ENCODE results near the gene RTP3.
"Not testable (repeated sequence)": the region's sequence is repeated elsewhere in the genome, so short reads cannot be mapped to it uniquely, and the experiment has no call there.

The RTP3 gene

DNA sequence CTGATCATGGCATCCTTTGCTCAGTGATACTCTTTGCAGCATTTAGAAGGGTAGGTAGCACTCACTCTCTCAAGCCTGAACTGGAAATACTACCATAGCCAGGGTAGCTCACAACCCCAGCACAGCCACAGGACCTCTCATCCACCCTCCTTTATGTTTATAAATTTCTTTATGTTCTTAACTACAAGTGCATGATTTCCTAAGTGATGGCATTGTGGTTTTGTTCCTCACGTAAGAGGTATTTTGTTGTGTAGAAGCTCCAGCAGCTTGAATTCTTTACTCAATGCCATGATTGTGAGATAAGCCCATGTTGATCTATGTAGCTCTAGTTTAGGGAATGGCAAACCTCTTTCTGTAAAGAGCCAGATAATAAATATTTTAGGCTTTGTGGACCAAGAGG lies 7.9 kb upstream of the RTP3 start:
- in situ Hi-C loops (cut with MboI; ENCODE audit: low sequenced_read_pairs), result no loop called here

DNA sequence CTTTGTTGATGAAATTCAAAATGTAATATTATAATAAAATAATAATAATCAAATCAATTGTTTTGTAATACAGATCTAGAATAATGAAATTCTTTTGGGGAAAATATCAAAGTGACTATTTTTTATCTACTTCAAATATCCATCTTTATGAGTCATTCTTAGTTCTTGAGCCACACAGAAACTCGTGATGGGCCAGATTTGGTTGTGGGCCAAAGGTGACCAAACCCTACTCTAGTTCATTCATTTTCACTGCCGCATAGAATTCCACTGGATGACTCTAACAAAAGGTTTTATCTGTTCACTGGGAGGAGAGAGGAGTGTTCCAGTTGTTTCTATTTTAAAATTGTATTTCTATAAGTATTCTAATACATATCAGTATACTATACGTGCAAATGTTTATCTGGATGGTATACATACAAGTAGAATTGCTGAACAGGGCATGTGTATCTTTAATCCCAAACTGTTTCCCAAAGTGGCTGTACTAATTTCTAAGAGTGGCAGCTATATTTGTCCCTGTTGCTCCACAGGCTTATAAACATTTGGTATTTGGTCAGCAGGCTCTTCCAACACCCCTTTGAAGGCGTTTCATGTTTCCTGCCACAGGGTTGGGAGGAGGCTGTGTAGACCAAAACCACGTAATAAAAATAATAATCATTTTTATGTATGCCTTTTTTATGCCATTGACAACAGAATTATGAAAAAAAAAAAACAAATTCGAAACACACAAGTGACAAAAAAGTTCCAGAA lies 7.3 kb upstream of the RTP3 start:
- in situ Hi-C loops (cut with MboI; ENCODE audit: low sequenced_read_pairs), result no loop called here

DNA sequence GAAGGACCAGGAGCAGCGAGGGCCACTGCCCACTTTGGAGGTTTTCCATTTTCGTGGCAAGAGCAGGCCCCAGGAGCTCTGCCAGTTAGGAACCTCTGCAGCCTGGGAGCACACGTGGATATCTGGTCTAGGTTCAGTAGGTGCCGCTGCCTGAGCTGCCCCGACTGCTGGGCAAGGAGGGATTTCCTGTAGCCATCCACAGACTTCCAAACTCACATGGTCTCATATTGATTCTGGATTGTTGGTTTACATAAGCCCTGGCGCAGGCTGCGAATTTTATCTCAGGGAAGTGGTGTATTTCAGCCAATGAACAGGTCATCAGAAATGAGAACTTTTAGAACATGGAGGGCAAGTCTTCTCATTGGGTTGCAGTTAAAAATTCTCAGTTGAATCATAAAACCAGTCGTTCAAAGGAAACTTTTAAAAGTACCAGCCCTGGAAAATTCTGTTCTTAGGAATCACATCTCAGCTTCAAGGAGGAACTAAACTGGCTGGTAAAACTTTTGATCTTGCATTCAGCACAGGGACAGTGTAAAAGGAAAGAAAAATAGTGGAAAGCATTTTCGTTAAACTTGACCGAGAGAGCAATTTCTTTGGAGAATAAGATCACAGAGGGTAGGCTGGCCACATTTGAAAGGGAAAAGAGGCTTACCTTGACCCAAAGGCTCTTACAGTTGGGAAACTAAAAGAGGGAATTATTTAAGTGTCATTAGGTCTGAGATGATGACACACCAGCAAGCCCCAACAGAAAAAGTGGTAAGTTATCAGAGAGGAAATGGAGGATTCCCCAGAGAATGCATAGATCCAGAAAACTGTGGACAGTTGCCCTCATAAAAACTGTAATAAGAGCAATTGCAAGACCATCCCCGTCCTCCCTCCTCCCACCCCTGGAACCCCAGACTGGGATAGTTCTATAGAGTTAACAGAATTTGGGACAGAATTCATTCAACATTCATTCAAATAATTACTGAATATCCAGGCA lies 6.4 kb upstream of the RTP3 start:
- in situ Hi-C loops (cut with MboI; ENCODE audit: low sequenced_read_pairs), result no loop called here

GRCh38 chr3:46492890-46493547 lies 4.8 kb upstream of the RTP3 start:
- in situ Hi-C loops (cut with MboI; ENCODE audit: low sequenced_read_pairs), result no loop called here

GRCh38 chr3:46494491-46494890 lies 3.3 kb upstream of the RTP3 start:
- in situ Hi-C loops (cut with MboI; ENCODE audit: low sequenced_read_pairs), result not testable (repeated sequence)

- in situ Hi-C loops (cut with MboI; ENCODE audit: low sequenced_read_pairs), result no loop called here
Measured at GRCh38 chr3:46495901-46496456, 1.8 kb upstream of the RTP3 start.

DNA sequence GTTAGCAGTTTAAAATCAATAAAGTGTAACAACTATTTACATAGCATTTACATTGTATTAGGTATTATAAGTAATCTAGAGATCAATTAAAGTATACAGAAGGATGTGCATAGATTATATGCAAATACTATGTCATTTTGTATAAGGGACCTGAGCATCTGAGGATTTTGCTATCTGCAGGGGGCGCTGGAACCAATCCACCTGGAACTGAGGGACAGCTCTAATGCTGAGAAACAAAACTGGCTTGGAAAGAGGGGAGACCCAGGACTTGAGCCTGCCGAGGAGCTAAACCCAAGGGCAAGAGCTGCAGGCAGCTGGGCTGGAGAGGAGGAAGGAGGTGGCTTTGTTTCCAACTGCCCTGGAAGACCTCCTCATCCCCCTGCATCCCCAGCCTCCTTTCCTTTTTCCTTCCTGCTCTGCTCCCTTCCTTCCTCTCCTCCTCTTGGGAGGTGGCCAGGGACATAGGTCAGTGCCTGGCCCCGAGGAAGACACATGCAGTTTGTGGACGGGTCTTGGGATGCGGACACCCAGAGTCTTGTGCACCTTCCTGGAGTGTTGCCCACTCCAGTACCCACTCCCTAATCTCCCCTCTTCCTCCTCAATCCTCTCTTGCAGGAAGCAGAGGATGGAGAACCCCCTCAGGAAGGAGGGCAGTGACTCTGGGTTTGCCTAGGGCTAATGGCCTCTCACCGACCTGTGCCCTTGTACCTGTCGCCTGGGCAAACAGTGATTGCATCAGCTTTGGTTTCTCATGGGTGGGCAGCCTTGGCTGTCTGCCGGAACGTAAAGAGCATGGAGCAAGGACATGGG lies 825 bp upstream of the RTP3 start:
- in situ Hi-C loops (cut with MboI; ENCODE audit: low sequenced_read_pairs), result no loop called here

DNA sequence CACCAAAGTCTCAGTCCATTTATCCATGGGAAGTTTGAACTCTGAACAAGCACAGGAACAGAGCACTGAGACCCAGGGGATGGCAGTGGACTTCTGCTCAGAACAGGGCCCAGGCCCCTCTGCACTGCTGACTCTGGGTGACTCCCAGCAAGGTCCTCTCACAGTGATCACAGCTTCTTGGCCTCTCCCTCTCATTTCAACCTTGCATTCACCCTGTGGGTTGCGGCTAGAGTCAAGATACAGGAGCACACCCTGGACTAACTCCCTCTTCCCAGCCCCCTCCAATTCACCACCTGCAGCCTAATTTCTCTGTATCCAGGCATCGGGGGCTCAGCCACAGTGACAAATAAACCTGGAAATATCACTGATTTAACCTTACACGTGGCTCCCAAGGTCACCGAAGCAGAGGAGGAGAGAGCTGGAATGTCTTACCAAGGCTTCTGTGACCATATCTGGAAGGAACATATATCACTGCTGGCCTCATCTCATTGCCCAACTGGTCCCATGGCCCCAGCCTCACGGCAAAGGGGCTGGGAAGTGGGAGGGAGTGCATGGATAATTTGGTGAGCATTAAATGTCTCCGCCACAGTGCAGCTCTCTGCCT lies 1.2 kb downstream of the RTP3 start:
- in situ Hi-C loops (cut with MboI; ENCODE audit: low sequenced_read_pairs), result no loop called here

DNA sequence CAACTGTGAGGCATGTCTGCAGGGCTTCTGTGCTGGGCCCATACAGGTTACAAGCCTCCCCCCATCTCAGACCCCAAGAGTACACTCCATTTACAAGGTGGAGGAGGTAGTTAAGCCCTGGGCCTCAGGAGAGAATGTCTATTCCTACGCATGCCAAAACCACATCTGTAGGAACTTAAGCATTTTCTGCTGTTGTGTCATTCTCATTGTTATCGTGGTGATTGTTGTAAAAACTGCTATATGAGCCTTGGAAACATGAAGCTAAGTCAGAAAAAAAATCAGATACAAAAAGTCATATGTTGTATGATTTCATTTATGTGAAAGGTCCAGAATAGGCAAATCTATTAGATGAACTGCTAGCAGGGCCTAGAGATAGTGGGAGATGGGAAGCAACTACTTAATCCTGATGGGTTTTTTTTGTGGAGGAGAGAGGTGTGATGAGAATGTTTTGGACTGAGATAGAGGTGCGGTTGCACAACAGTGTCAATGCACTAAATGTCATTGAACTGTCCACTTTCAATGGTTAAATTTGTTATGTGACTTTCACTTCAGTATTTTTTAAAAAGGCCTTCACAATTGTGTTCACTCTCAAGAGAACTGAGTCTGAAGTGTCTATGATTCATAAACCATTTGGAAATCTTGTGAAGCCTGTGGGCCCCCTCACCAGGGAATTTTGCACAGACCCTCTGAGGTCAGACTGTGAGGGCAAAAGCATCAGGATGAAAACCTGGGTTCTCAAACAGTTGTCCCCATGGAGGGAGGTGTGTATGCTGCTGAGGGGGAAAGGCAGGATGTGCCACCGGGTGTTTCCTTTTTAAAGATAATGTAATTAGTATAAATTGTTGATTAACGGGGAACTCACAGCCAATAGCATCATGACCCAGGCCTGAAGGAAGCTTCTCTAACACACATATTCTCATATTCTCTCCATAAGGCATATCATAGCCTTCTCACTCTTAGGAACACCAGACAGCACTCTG lies 3.2 kb downstream of the RTP3 start:
- in situ Hi-C loops (cut with MboI; ENCODE audit: low sequenced_read_pairs), result no loop called here

DNA sequence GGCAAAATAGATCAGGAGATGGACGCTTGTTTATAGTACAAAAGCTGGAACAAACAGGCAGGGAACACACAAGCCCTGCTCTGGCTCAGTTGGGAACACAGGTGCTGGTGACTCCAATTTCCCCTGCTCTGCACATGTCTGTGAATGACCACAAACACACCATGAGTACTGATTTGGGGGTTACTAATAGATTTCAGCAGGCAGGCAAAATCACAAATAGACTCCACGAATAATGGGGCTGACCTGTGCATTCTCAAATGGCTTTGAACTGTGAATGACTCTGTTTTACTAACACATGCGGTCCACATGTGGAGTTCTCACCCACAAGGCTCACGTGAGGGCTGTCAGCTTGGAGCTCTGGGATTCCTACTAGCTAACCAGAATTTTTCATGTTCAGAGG lies 3.9 kb downstream of the RTP3 start:
- in situ Hi-C loops (cut with MboI; ENCODE audit: low sequenced_read_pairs), result no loop called here

GRCh38 chr3:46503200-46503874 lies 5.6 kb downstream of the RTP3 start:
- in situ Hi-C loops (cut with MboI; ENCODE audit: low sequenced_read_pairs), result no loop called here

- in situ Hi-C loops (cut with MboI; ENCODE audit: low sequenced_read_pairs), result no loop called here
Measured at GRCh38 chr3:46504789-46505188, 7.0 kb downstream of the RTP3 start.

DNA sequence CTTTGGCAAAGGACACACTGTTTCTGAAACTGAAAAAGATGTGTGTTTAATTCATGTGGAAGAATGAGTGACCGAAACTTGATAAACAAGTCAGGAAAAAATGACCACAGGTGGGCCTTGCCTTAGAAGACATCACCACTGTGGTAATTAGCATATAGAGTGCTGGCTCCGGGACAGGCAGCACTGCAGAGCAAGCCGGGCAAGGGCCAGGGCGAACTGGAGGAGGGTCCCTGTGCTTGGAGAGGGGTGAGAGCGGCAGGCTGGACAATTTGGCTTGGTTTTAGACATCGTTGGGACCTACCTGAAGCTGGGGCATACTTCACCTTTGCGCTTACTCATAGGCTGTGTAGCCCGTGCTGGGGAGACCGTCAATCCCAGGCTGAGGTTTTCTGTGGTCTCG lies 8.2 kb downstream of the RTP3 start:
- in situ Hi-C loops (cut with MboI; ENCODE audit: low sequenced_read_pairs), result no loop called here

GRCh38 chr3:46506526-46506925 lies 8.8 kb downstream of the RTP3 start:
- in situ Hi-C loops (cut with MboI; ENCODE audit: low sequenced_read_pairs), result no loop called here

DNA sequence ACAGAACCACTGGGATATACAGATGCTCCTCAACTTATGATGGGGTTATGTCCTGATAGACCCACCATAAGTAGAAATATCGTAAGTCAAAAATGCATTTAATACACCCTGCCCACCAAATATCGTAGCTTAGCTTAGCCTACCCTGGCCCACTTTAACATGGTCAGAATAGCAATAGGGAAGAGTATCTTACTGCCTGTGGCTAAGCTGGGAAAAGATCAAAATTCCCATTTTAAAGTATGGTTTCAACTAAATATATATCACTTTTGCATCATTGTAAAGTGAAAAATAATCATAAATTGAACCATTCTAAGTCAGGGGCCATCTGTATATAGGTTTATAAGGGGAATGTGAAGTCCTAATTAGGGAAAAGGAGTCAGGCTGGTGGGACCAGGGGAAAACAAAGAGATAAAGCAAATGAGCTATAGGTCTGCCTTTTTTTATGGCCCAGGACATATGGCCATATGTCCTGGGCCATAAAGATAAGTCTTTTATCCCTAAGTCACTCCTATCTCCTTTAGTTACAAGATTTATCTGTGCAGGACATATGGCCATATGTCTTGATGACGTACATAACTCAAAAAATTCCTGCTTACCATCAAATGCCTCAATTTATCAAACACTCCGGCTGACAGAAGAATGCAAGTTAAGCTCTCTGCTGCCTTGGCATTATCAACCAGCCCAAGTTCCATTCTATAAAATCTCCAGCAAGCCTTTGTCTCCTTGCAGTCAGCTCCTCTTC lies 11.2 kb downstream of the RTP3 start:
- in situ Hi-C loops (cut with MboI; ENCODE audit: low sequenced_read_pairs), result no loop called here

- in situ Hi-C loops (cut with MboI; ENCODE audit: low sequenced_read_pairs), result no loop called here
Measured at GRCh38 chr3:46509661-46510187, 11.9 kb downstream of the RTP3 start.

DNA sequence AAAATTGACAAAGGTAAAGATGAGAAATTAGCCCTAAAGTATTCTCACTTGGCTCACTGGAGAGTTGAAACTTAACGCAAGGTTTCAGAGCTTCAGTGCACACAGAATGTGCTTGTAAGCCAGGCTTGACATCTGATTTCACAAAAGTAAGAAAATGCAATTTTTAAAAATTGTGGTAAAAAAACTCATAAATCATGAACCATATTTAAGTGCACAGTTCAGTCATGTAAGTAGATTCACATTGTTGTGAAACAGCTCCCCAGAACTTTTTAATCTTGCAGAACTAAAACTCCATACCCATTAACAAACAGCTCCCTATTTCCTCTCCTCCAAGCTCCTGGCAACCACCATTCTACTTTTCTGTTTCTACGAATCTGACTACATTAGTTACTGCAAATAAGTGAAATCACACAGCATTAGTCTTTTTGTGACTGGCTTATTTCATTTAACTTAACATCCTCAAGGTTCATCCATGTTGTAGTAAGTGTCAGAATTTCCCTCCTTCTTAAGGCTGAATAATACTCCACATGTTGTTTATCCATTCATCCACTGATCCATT lies 14.5 kb downstream of the RTP3 start:
- in situ Hi-C loops (cut with MboI; ENCODE audit: low sequenced_read_pairs), result no loop called here
